Hepatocyte (in vitro differentiated cells): ENCODE data around the gene RASAL3.

ENCODE experiments used
- EZH2 ChIP-seq: fragments of 200-600 bp; sonication (generic); IDR thresholded peaks from 2 replicates; pipeline ENCODE4 v1.6.1; 2016; ENCODE audit warnings: antibody characterized with exemption, mild to moderate bottlenecking, borderline replicate concordance
- TF ChIP-seq, protein P1 (sequence below): fragments of 200-600 bp; sonication (generic); IDR thresholded peaks from 2 replicates; pipeline ENCODE4 v1.5.1; 2016; ENCODE audit warnings: antibody characterized with exemption, mild to moderate bottlenecking; ENCODE audit not compliant: poor library complexity

DNA sequence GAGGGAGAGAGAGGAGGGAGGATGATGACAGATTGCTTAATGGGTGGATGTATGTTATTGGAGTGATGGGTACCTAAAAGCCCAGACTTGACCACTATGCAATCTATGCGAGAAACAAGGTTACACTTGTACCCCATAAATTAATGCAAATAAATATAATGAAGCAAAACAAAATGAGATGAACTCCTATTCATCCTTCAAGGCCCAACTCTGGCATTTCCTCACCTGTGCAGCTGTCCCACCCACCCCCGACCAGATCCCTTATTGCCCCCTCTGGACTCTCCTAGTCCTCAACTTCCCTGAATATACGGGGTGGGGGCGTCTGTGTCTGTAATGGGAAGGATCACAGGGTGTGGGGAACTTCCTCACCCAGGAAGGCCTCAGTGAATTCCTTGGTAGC lies 10.8 kb upstream of the RASAL3 start:
- TF ChIP-seq, protein P1, sequence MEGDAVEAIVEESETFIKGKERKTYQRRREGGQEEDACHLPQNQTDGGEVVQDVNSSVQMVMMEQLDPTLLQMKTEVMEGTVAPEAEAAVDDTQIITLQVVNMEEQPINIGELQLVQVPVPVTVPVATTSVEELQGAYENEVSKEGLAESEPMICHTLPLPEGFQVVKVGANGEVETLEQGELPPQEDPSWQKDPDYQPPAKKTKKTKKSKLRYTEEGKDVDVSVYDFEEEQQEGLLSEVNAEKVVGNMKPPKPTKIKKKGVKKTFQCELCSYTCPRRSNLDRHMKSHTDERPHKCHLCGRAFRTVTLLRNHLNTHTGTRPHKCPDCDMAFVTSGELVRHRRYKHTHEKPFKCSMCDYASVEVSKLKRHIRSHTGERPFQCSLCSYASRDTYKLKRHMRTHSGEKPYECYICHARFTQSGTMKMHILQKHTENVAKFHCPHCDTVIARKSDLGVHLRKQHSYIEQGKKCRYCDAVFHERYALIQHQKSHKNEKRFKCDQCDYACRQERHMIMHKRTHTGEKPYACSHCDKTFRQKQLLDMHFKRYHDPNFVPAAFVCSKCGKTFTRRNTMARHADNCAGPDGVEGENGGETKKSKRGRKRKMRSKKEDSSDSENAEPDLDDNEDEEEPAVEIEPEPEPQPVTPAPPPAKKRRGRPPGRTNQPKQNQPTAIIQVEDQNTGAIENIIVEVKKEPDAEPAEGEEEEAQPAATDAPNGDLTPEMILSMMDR = no peak
- TF ChIP-seq EZH2 = no peak
